ENCODE results near the gene SLC17A5.

Gene SLC17A5

GRCh38 chr6:73548458-73549446, 105.0 kb downstream of the SLC17A5 start:
- POLR2A ChIA-PET, result interaction anchor here (0.8 to 4.5 kb wide), 7 partner anchors 9 to 35 kb away, joined by 3 to 35 read pairs (median 3); partner anchors contain the start of gene EEF1A1
- TF ChIP-seq L3MBTL2 (conservative IDR thresholded peaks at IDR 0.05), result no peak
- TF ChIP-seq SP1 (IDR thresholded peaks at IDR 0.05), result no peak
- TF ChIP-seq FOXA1 (IDR thresholded peaks at IDR 0.05), result no peak
- DNase-seq (ENCODE audit: extremely low spot score), result no peak
- CTCF ChIA-PET, result interaction anchor here (0.6 to 1.7 kb wide), 18 partner anchors 8 to 1322 kb away, joined by 3 to 7 read pairs (median 4); partner anchors contain the start of gene EEF1A1

- POLR2A ChIA-PET, result interaction anchor here (0.8 to 4.5 kb wide), 2 partner anchors 26 to 38 kb away, joined by 3 to 35 read pairs; partner anchors contain the start of gene EEF1A1
- CTCF ChIA-PET, result interaction anchor here (0.6 to 1.0 kb wide), 2 partner anchors 12 to 774 kb away, joined by 4 read pairs; no protein-coding TSS in a partner anchor
- no peak for DNase-seq (ENCODE audit: extremely low spot score)
- TF ChIP-seq FOXM1 (IDR thresholded peaks at IDR 0.05; ENCODE audit: borderline replicate concordance) (no peak), SUZ12 (IDR thresholded peaks at IDR 0.05) (no peak), LEF1 (IDR thresholded peaks at IDR 0.05; ENCODE audit: borderline replicate concordance) (no peak), TARDBP (IDR thresholded peaks at IDR 0.05) (no peak), ELF4 (IDR thresholded peaks at IDR 0.05) (no peak), FOXK2 (IDR thresholded peaks at IDR 0.05) (no peak), L3MBTL2 (conservative IDR thresholded peaks at IDR 0.05) (no peak), NFRKB (IDR thresholded peaks at IDR 0.05) (no peak), ARNT (IDR thresholded peaks at IDR 0.05) (no peak), SP1 (IDR thresholded peaks at IDR 0.05) (no peak), FOXA1 (IDR thresholded peaks at IDR 0.05) (no peak), CTBP1 (IDR thresholded peaks at IDR 0.05; ENCODE audit: borderline replicate concordance) (no peak), BHLHE40 (IDR thresholded peaks at IDR 0.05; ENCODE audit: borderline replicate concordance) (no peak), ZNF384 (IDR thresholded peaks at IDR 0.05) (no peak), HDGF (IDR thresholded peaks at IDR 0.05; ENCODE audit: borderline replicate concordance) (no peak), PKNOX1 (IDR thresholded peaks at IDR 0.05) (no peak)
Observed at GRCh38 chr6:73547036-73547435, 106.8 kb downstream of the SLC17A5 start.
